ENCODE measurements around the gene GLCCI1. TPM values are rescaled to one million over a fixed set of nuclear protein-coding genes. Genes with fewer than 3 reads are reported as not detected.

Gene GLCCI1
- total and polyA plus RNA-seq, 10 of the 15 experiments (the other 5 are each of a cell fraction or from before 2014, with no cell fraction given) = 12.6 to 92.0 (median 27.6) TPM

- TF ChIP-seq SMAD5 (IDR thresholded peaks at IDR 0.05; ENCODE audit: low read depth) (no peak), SP1 (IDR thresholded peaks at IDR 0.05; ENCODE audit: low read depth, low read length) (no peak), STAT1 (conservative IDR thresholded peaks at IDR 0.05) (no peak), USF1 (IDR thresholded peaks at IDR 0.05; ENCODE audit: borderline replicate concordance, extremely low read length, insufficient read depth, low read depth, low read length) (no peak), CREB1 (IDR thresholded peaks at IDR 0.05; ENCODE audit: low read depth) (no peak), MTA2 (IDR thresholded peaks at IDR 0.05; ENCODE audit: low read depth) (no peak)
Measured at GRCh38 chr7:8112685-8113084, 144.1 kb downstream of the GLCCI1 start (continued).

GRCh38 chr7:8113184-8113583 is 144.6 kb downstream of the GLCCI1 start:
- DNase-seq (ENCODE audit: low read depth, low spot score) (no peak), ATAC-seq (no peak), FAIRE-seq (no peak)
- WGBS (ENCODE audit: insufficient coverage, insufficient replicate concordance, low lambda C conversion rate, missing lambda C conversion rate) = 99% methylated on average over 3 of the region's 3 CpGs
- RAD21 ChIA-PET (ENCODE audit: unreplicated experiment) = interaction anchor here (0.7 to 8.8 kb wide), 8 partner anchors 9 to 169 kb away, joined by 3 to 124 read pairs (median 4); no protein-coding TSS in a partner anchor
- Histone ChIP-seq H3K27ac (ENCODE audit: control insufficient read depth, insufficient read depth) (peak overlapping the region; percentile 56), H3K9ac (ENCODE audit: control insufficient read depth, insufficient read depth, low read length) (no peak overlapping the region), H3K27me3 (replicated peaks in 1 of 2; ENCODE audit: control insufficient read depth in 2 of 2, insufficient read depth in 2 of 2, low read length in 1 of 2) (no peaks in the 10 kb centered on the region), H3K4me2 (ENCODE audit: control insufficient read depth, insufficient read depth) (no peak overlapping the region), H3K4me1 (ENCODE audit: control insufficient read depth, insufficient read depth, low read length) (peaks cover 41% of the 10 kb centered on the region), H4K20me1 (ENCODE audit: control insufficient read depth, insufficient read depth) (no peaks in the 10 kb centered on the region), H3K9me3 (replicated peaks; ENCODE audit: control insufficient read depth, insufficient read depth, low read length) (peaks cover 12% of the 10 kb centered on the region; the same call in 2 of the 3 replicates), H2AFZ (ENCODE audit: control insufficient read depth, low read depth, low read length) (no peak overlapping the region), H3K79me2 (ENCODE audit: control insufficient read depth, insufficient read depth, low read length) (no peaks in the 10 kb centered on the region), H3K4me3 (no peak overlapping the region), H3K36me3 (ENCODE audit: control insufficient read depth in 2 of 2, insufficient read depth in 2 of 2, low read length in 1 of 2) (no peaks in the 10 kb centered on the region)
- POLR2A ChIA-PET = interaction anchor here (0.7 to 14.7 kb wide), 3 partner anchors 8 to 80 kb away, joined by 4 to 133 read pairs (median 9); no protein-coding TSS in a partner anchor
- intact Hi-C loops (cut with micrococcal nuclease; ENCODE audit: unreplicated experiment) = no loop called here
- CTCF ChIA-PET = interaction anchor here (0.7 to 1.7 kb wide), 4 partner anchors 12 to 38 kb away, joined by 3 to 6 read pairs (median 4); no protein-coding TSS in a partner anchor
- in situ Hi-C loops (cut with MboI) = no loop called here
- no TSS peak for BruUV-seq (replicated peaks)
- SMC1A ChIA-PET (ENCODE audit: uncharacterized antibody, unreplicated experiment) = interaction anchor here (0.8 to 12.5 kb wide), 11 partner anchors 12 to 351 kb away, joined by 3 to 182 read pairs (median 4); no protein-coding TSS in a partner anchor
- TF ChIP-seq PBX3 (IDR thresholded peaks at IDR 0.05; ENCODE audit: insufficient replicate concordance, low read depth, low read length) = no peak
- 0 out of 2 replicates have a peak, but pooled peaks have one; percentile 8 for TF ChIP-seq ZBTB4 (CRISPR knock-in tag; IDR thresholded peaks at IDR 0.05)
